ENCODE data around the gene SHROOM3. TPM values are rescaled to one million over a fixed set of nuclear protein-coding genes. Genes with fewer than 3 reads are reported as not detected.

SHROOM3 gene
- total RNA-seq, 1 donor from 2014 or later = 0.55 TPM

GRCh38 chr4:76536373-76536689, 101.3 kb downstream of the SHROOM3 start:
- ChIA-PET CTCF (no interaction called here), POLR2A (no interaction called here)
- DNase-seq = no peak
- Mint-ChIP-seq H3K4me3 (no peak overlapping the region), H3K27me3 (no peaks in the 10 kb centered on the region), H3K9me3 (no peaks in the 10 kb centered on the region), H3K27ac (no peak overlapping the region), H3K36me3 (ENCODE audit: low read depth) (no peaks in the 10 kb centered on the region), H3K4me1 (no peaks in the 10 kb centered on the region)
- intact Hi-C loops (cut with micrococcal nuclease) = no loop called here
- ATAC-seq (ENCODE audit: low read depth) = no peak
- no peak for TF ChIP-seq CTCF (IDR thresholded peaks at IDR 0.05)

- Mint-ChIP-seq H3K4me1 (no peaks in the 10 kb centered on the region), H3K9me3 (no peaks in the 10 kb centered on the region), H3K4me3 (no peak overlapping the region), H3K27me3 (no peaks in the 10 kb centered on the region), H3K36me3 (ENCODE audit: low read depth) (no peaks in the 10 kb centered on the region), H3K27ac (no peak overlapping the region)
- TF ChIP-seq CTCF (IDR thresholded peaks at IDR 0.05) = no peak
- CTCF ChIA-PET = no interaction called here
- POLR2A ChIA-PET = no interaction called here
- no peak for ATAC-seq (ENCODE audit: low read depth)
- intact Hi-C loops (cut with micrococcal nuclease) = no loop called here
- no peak for DNase-seq
Measured at GRCh38 chr4:76538296-76538695, 103.3 kb downstream of the SHROOM3 start.

GRCh38 chr4:76539979-76540378, 105.0 kb downstream of the SHROOM3 start:
- intact Hi-C loops (cut with micrococcal nuclease) = no loop called here
- no peak for DNase-seq
- Mint-ChIP-seq H3K36me3 (ENCODE audit: low read depth) (no peaks in the 10 kb centered on the region), H3K27ac (no peak overlapping the region), H3K4me3 (no peak overlapping the region), H3K9me3 (no peaks in the 10 kb centered on the region), H3K27me3 (no peaks in the 10 kb centered on the region), H3K4me1 (peaks cover 6% of the 10 kb centered on the region)
- no peak for ATAC-seq (ENCODE audit: low read depth)
- ChIA-PET POLR2A (no interaction called here), CTCF (no interaction called here)
- TF ChIP-seq CTCF (IDR thresholded peaks at IDR 0.05) = no peak

- H3K4me1 Mint-ChIP-seq = peaks cover 12% of the 10 kb centered on the region
- no peak overlapping the region for H3K4me3 Mint-ChIP-seq
- CTCF ChIA-PET = no interaction called here
- H3K36me3 Mint-ChIP-seq (ENCODE audit: low read depth) = no peaks in the 10 kb centered on the region
- intact Hi-C loops (cut with micrococcal nuclease) = no loop called here
- H3K27ac Mint-ChIP-seq = no peak overlapping the region
- DNase-seq (no peak), ATAC-seq (ENCODE audit: low read depth) (no peak)
- no peak for TF ChIP-seq CTCF (IDR thresholded peaks at IDR 0.05)
- POLR2A ChIA-PET = no interaction called here
- no peaks in the 10 kb centered on the region for H3K9me3 Mint-ChIP-seq
- H3K27me3 Mint-ChIP-seq = no peaks in the 10 kb centered on the region
Measured at GRCh38 chr4:76540486-76540885, 105.5 kb downstream of the SHROOM3 start.

- H3K27ac Mint-ChIP-seq = no peak overlapping the region
- no peak for TF ChIP-seq CTCF (IDR thresholded peaks at IDR 0.05)
- intact Hi-C loops (cut with micrococcal nuclease) = no loop called here
- H3K27me3 Mint-ChIP-seq = peaks cover 2% of the 10 kb centered on the region
- no peaks in the 10 kb centered on the region for H3K36me3 Mint-ChIP-seq (ENCODE audit: low read depth)
- H3K4me3 Mint-ChIP-seq = no peak overlapping the region
- peaks cover 12% of the 10 kb centered on the region for H3K4me1 Mint-ChIP-seq
- ChIA-PET POLR2A (no interaction called here), CTCF (no interaction called here)
- ATAC-seq (ENCODE audit: low read depth) (no peak), DNase-seq (no peak)
- no peaks in the 10 kb centered on the region for H3K9me3 Mint-ChIP-seq
Measured at GRCh38 chr4:76543378-76543777, 108.3 kb downstream of the SHROOM3 start.

All from activated B cell treated with CpG ODN at 0.5 μM for 24 hours (primary cell).